Sciatic nerve (tissue), 2 donors: Measurements from ENCODE around the gene OXSR1. TPM values are rescaled to one million over a fixed set of nuclear protein-coding genes. Genes with fewer than 3 reads are reported as not detected.

Experiments
- ATAC-seq: fragments of 200-7000 bp; cut with Tn5 transposase; one replicate; pipeline ENCODE4 v1.9.1; 2020; ENCODE audit warnings: mild to moderate bottlenecking, moderate library complexity
- DNase-seq: peaks from one replicate; pipeline ENCODE4 v3.0.0-alpha.2; 2020; ENCODE audit warnings: low spot score
- intact Hi-C: fragments of 100-400 bp; cut with DNase I; formaldehyde crosslinking; loops from one replicate; pipeline ENCODE4 v1.14.2; 2022
- total RNA-seq: library from RNA; stranded (reverse); fragmentation: NEBNext Ultra II Directional; extraction: Animal tissue kit (Norgen Biotek cat#: 25700); gene quantifications from one replicate; pipeline ENCODE4 v1.2.1, GENCODE V29; 2021
- donor health status: DM: no; HTN: no; CAD: no.
- donor health status: DM: no; HTN: no; CAD: no.

Gene OXSR1
- total RNA-seq, 1 donor from 2014 or later: 42.6 TPM

DNA sequence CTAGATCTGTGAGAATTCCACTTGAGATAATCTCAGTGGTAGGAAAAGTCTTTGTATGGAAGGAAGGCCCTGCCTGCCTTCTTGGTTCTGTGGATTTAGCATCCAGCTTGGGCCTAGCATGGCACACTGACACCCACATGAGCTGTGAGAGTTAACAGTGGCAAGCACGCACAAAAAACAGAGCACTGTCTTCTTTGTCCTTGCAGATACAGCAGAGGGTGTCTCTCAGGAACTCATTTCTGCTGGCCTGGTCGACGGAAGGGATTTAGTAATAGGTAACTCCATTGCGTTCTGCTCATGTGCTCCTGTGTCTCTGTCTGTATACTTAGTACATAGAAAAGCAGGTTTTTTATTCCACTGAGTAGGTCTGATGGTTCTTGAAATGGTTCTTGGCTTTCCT is 85.9 kb downstream of the OXSR1 start:
- intact Hi-C loops: no loop called here
- ATAC-seq: no peak

DNA sequence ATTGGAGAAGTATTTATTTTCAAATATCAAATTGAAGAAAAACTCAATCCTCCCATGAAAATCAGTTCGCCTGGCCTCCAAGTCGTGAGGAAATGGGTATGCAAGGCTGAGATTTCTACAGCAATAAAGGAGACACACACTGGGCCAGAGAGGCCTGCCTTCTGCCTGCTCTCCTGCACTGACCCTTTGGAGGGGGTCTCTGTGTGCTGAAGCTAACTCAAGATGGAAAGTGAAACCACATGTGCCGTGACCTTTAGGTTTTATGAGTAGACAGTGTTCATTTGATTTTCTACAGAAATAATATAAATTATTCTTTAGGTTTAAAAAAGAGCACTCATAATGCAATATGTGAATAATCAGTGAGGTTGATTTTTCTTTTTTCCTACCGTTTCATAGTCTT is 88.4 kb downstream of the OXSR1 start:
- intact Hi-C loops: no loop called here
- ATAC-seq (no peak), DNase-seq (no peak)

More for the DNA sequence above, 85.9 kb downstream of the OXSR1 start:
- DNase-seq: no peak

DNA sequence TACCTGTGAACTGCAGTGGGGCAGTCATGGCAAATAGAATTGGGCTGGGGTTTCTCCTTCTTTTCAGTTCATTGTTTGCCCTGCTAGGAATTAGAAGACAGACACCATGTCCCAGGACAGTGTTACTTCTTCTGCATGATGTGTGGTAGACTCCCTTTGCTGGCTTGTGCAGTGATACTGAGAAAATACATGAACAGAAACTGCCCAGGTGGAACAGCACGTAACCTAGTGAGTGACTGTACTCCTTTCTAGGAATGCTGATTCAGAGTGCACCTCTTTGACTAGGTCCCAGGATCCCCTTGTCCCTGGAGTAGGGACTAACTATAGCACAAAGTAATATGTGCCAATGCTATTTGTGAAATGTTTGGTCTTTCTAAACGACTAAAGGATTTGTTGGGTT is 89.5 kb downstream of the OXSR1 start:
- DNase-seq (no peak), ATAC-seq (no peak)
- intact Hi-C loops: no loop called here

DNA sequence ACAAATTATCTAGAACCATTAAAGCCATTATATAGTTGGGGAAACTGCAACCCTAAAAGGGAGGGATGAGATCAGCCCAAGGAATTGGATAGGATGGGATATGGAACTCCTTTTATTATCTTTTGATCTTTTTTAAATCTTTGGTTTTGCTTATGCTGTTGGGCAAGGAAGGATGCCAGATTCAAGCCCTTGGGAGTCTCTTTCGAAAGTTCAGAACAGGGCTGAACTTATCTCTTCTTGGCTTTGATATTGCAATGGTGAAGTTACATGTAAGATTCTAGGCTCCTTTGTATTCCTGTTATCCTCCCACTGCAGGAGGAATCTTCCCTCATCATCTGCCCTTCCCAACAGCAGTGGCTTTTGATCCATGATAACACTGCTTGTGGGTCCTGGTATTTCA is 90.3 kb downstream of the OXSR1 start:
- DNase-seq (no peak), ATAC-seq (peak; percentile 93)
- intact Hi-C loops: no loop called here

DNA sequence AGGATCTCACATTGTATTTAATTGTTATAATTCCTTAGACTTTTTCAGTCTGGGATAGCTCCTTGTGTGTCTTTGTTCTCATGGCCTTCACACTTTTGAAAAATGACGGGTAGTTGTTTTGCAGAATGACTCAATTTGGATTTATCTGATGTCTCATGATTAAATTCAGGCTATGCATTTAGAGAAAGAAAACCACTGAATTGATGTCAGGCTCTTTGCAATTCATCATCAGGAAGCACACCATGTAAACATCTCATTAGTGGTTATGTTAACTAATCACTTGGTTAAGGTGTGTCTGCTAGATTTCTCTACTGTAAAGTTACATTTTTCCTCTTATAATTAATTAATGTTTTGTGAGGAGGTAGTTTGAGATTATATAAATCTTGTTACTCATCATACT is 92.2 kb downstream of the OXSR1 start:
- DNase-seq (no peak), ATAC-seq (no peak)
- intact Hi-C loops: no loop called here

DNA sequence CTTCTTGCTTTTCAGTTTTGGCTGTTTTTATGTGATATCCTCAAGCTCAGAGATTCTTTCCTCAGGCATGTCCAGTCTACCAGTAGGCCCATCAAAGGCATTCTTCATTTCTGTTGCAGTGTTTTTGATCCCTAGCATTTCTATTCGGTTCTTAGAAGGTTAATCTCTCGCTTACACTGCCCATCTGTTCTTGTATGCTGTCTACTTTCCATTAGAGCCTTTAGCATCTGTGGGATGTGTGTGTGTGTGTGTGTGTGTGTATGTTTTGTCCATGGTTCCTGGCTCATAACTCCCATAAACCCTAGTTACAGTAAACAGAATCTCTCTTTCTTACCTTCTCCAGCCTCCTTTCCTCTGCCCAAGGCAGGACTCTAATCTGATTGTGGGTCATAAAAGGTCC is 95.1 kb downstream of the OXSR1 start:
- intact Hi-C loops: no loop called here
- DNase-seq (no peak), ATAC-seq (no peak)

DNA sequence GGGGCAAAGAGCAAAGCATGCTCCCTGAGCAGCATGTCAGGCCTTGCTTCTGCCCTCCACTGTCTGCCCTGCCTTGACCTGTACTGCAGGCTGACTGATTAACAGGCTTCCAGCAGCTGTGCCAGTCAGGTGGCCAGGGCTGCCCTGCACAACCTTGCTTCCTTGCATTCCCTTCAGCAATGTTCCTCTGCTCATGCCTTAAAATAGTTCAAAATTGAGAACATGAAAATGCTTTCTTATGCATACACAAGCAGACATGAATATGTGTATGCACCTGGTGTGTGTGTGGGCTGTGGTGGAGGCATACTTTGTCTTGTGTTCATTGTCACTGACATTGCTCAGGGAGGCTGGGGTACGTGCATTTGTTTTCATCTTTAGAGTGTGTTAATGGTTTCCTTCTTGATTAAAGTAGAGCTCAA is 99.0 kb downstream of the OXSR1 start:
- DNase-seq (no peak), ATAC-seq (no peak)
- intact Hi-C loops: no loop called here

DNA sequence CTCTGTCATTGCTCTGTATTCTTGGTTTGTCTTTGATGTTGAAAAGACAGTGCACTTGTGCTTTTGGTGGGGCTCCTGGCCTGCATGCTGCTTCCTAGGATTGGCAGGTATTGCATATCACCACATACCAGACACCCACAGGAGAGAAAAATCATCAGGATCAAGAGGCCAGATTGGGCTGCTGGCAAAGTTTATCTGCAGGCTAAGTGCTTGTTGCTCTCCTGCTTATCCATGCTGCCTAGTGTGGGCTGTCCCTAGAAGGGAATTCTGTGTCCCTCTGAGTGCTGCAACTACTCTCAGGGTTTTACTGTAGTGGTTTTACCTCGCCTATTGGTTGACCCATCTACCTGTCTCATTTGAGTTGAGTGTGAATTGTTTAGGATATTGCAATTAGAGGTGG is 99.4 kb downstream of the OXSR1 start:
- no peak for ATAC-seq
- DNase-seq: no peak
- intact Hi-C loops: no loop called here

DNA sequence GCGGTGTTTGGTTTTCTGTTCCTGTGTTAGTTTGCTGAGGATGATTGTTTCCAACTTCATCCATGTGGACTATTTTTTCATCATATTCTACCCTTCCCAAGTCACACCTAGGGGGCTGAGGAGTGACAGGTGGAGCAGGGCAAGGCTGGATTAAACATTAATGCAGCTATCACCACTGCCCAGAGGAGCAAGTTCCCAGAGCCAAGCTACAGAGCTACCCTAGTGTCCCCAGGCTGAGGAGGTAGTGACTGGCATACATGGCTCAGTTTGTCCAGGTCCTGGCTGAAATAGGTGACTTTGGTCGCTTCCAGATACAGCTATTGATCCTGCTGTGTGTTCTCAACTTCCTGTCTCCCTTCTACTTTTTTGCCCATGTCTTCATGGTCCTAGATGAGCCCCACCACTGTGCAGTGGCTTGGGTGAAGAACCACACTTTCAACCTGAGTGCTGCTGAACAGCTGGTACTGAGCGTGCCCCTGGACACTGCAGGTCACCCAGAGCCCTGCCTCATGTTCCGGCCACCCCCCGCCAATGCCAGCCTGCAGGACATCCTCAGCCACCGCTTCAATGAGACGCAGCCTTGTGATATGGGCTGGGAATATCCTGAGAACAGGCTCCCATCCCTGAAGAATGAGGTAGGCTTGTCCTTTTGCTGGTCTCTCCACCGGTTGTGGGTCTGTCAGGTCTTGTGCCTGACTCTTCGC is 100.4 kb downstream of the OXSR1 start, which contains the start of gene SLC22A13:
Gene SLC22A13 (plus strand): TSS at position 209 of the 704 bp plus-strand sequence. CDS start 49 bp downstream, at position 258.
- no peak for DNase-seq
- no peak for ATAC-seq
- intact Hi-C loops: no loop called here

DNA sequence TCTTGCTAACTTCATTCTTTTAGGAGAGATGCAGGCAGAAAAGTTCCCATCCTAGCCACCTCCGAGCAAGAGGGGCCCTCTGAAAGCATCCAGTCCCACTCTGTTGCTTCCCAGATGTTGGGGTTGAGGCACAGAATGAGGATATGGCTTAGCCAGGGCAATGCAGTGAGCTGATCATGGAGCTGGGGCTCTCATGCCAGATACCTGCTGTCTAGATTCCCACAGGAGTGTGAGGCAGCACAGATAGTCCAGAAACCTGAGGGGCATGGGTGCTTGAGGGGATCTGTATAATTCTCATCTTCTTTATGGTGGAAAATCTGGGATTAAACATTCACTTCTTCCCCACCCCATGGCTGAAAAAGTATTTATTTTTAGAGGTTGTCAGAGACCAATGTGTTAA is 101.5 kb downstream of the OXSR1 start:
- DNase-seq: no peak
- no peak for ATAC-seq
- intact Hi-C loops: no loop called here

DNA sequence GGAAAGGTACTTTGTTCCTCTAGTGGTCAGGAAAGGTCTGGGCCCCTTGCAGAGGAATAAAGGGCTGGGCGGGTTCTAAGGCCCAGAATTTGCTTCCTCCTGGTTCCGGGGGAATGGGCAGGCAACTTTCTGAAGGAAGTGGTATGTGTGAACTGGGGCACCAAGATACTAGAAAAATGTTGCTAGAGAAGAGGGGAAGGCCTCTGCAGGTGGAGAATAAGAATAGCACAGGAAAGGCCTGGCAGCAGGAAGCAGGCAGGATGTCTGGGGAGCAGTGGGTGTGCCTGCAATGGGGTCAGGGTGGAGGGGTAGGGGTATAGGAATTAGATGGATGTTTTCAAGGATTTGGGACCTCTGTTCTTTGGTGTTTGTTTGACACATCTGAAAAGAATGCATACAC is 102.3 kb downstream of the OXSR1 start:
- DNase-seq (no peak), ATAC-seq (no peak)
- intact Hi-C loops: no loop called here

DNA sequence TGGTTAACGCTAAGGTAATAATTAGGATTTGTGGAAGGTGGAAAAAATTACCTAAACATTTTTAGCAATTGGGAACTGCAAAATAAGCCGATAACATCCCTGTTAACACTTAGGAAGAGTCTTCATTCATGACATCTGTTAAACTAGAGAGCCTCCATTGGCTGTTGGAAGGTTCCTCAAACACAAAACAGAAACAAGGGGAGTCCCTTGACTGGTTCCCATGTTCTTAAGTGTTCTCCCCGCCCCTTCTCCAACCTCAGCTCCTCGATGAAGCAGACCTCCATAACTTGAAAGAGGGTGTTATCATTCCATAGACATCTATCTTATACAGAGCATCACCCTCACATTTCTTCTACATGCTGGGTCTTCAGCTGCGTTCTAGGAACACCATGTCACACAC is 102.8 kb downstream of the OXSR1 start:
- intact Hi-C loops: no loop called here
- DNase-seq: no peak
- no peak for ATAC-seq

DNA sequence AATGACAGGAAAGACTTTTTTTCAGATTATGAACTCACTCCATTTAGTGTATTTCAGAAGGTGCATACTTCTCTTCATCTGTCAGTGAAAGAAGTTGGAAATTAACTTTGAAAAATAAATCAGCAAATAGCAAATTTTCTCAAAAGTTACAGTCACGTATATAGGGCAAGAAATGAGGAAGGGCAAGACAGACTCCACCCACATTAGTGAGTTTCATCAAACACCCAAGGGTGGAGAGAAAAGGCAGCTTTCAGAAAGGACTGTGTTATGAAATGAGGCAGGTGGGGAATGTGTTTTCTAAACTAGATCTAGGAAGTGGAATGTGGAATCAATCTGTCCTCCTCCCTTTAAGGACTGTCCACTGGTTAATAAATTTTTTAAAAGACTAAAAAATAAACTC is 103.2 kb downstream of the OXSR1 start:
- intact Hi-C loops: no loop called here
- ATAC-seq: no peak
- DNase-seq: no peak

DNA sequence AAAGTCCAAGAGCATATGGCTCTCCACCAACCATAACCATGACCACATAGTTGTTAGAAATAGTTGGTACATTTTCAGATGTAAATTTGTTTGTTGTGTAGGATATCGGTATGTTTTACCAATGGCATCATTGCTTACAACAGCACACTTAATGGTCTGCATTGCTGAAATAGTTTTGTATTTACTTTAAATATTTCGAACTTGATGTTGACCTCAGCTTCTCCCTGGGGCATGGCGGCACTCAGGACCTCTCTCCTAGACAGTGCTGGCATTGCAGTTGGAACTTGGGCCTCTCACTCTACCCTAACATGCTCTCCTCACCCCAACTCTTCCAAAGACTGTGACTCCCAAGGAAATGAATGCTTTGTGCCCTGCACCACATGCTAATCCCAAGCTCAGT is 105.3 kb downstream of the OXSR1 start:
- intact Hi-C loops: no loop called here
- DNase-seq: no peak
- no peak for ATAC-seq

DNA sequence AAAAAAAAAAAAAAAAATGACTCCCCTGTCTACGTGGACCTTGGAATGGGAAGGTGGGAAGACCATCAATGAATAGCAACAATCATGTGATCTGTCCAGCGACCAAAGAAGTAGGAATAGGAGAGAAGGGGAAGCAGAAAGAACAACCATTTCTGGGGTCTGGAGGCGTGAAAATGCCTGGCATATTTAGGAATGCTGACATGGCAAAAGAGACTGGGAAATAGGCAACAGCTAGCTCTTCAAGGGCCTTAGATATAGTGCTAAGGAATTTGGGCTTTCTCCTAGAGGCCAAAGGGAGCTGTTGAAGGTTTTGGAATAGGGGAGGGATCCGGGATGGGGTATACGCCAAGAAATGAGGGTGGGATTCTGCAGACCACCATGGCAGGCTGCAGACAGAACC is 106.2 kb downstream of the OXSR1 start:
- intact Hi-C loops: no loop called here
- ATAC-seq (no peak), DNase-seq (no peak)

DNA sequence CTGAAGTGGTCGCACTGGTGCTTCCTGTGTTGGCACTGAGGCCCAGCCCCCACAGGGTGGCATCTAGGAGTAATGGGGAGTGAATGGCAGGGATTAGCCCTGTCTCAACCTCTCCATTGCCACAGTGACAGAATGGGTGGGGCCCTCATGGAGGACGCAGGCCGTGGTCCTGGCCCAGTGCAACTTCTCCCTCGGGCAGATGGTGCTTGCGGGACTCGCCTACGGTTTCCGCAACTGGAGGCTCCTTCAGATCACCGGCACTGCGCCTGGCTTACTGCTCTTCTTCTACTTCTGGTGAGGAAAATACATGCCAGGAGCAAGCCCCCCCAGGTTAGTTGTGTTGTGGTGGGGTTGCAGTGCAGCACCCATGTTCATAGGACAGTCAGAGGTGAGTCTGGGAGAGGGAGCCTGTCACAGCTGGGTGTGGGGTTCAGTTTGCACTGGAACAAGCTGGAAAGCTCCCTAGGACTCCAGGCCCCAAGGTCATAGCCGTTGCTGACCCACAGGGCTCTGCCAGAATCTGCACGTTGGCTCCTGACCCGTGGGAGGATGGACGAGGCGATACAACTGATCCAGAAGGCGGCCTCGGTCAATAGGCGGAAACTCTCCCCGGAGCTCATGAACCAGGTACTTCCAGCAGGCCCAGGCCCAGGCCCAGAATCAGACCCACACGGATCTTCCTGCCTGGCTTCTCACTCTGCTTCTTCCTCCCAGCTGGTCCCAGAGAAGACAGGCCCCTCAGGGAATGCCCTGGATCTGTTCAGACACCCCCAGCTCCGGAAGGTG is 109.7 kb downstream of the OXSR1 start:
- intact Hi-C loops: no loop called here
- no peak for DNase-seq
- ATAC-seq: no peak

DNA sequence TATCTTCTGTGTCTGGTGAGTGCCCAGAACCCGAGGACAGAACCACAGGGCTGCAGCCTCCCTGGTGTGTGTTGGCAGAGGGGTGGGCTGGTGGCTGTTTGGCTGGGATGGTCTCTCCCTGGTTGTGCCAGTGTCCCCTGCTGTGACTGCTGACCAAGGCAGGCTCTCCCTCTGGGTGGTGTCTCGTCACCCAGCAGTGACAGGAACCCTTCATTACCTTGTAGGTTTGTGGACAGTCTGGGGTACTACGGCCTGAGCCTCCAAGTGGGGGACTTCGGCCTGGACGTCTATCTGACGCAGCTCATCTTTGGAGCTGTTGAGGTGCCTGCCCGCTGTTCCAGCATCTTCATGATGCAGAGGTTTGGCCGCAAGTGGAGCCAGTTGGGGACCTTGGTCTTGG is 110.3 kb downstream of the OXSR1 start:
- no peak for DNase-seq
- intact Hi-C loops: no loop called here
- ATAC-seq: no peak

DNA sequence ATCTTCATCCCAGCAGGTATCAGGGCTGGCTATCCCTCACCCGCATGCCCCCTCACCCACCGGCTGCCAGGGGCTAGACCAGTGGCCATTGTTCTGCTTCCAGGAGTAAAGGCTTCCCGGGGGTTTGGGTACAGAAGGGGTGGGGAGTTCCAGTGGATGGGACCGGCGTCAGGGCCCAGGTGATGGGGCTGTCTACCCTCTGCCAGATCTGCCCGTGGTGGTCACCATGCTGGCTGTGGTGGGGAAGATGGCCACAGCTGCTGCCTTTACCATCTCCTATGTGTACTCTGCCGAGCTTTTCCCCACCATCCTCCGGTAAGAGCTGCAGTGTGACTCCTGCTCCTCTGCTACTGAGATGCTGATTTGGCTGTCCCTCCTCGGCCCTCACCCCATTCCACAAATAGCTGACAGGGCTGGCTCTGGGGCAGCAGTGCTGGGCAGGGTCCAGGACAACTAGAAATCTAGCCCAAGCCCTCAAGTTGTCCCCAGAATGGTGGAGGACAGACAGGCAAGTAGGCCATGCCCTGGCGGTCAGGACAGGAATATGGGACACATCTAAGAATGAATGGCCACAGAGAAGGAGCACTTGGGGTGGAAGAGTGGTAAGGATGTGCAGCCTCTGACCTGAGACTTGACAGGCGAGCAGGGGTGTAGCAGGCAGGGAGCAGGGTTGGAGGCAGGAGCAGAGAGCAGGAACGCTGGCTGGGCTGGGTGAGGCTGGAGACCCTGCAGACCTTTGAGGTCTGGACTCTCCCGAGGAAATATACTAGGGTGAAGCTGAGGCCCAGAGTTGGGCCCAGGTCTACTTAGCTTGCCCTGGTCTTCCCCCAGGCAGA is 111.0 kb downstream of the OXSR1 start:
- ATAC-seq: no peak
- intact Hi-C loops: no loop called here

DNA sequence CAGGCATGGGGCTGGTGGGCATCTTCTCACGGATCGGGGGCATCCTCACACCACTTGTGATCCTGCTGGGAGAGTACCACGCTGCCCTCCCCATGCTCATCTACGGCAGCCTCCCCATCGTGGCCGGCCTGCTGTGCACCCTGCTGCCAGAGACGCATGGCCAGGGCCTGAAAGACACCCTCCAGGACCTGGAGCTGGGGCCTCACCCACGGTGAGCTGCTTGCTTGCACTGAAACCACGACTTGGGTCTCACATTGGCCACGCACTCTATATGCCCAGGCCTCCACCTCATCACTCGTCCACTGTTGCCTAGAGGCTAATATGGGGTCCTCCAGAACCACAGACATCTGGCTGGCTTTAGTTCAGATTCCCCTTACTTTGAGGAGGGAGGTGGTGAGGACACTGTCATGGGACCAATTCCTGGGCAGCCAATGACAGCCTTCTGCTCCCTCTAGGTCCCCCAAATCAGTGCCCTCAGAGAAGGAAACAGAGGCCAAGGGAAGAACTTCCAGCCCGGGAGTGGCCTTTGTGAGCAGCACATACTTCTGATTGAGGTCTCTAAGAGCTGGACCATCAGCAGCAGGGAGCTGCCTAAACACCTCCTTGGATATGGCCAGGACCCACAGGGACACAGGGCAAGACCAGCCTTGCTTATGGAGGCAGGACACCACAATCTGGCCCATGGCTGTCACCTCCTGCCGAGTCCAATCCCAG is 111.7 kb downstream of the OXSR1 start:
- intact Hi-C loops: no loop called here
- DNase-seq (no peak), ATAC-seq (no peak)

More for the DNA sequence above, 111.0 kb downstream of the OXSR1 start:
- no peak for DNase-seq
